Fibroblast of mammary gland (primary cell): ENCODE data around the gene DPH7.
A peak's percentile ranks its signal among the peaks of the same experiment; 100 is the strongest.
"Not testable (repeated sequence)": the region's sequence is repeated elsewhere in the genome, so short reads cannot be mapped to it uniquely, and the experiment has no call there.

Experiments
- DNase-seq: peaks from one replicate; pipeline ENCODE4 v3.0.0-alpha.2; 2010; ENCODE audit warnings: low read depth
- H3K4me3 ChIP-seq: 2 replicates; pipeline ENCODE4 v1.5.1; 2011; ENCODE audit warnings: low read depth, mild to moderate bottlenecking, low read length, moderate library complexity; ENCODE audit not compliant: control insufficient read depth
- CTCF ChIP-seq: conservative IDR thresholded peaks from 2 replicates; pipeline ENCODE4 v1.5.1; 2011; ENCODE audit warnings: low read depth, low read length, inconsistent platforms; ENCODE audit not compliant: control insufficient read depth, insufficient read depth

DPH7 gene

GRCh38 chr9:137578518-137579258 lies at the start of gene DPH7:
Gene DPH7 (minus strand): TSS chr9:137578925. CDS start chr9:137578777, 148 bp downstream.
- TF ChIP-seq CTCF = peak; percentile 55
- H3K4me3 ChIP-seq = peak within 1 kb of the TSS; percentile 72
- peak; percentile 85 for DNase-seq

GRCh38 chr9:137627406-137627805 lies 48.7 kb upstream of the DPH7 start:
- H3K4me3 ChIP-seq, DNase-seq: not testable (repeated sequence)

GRCh38 chr9:137626464-137626863 lies 47.7 kb upstream of the DPH7 start:
- no peak for DNase-seq
- TF ChIP-seq CTCF = no peak
- no peak overlapping the region for H3K4me3 ChIP-seq

GRCh38 chr9:137622211-137622610 lies 43.5 kb upstream of the DPH7 start:
- not testable (repeated sequence) for DNase-seq, H3K4me3 ChIP-seq

- no peak overlapping the region for H3K4me3 ChIP-seq
- peak; percentile 33 for DNase-seq
- TF ChIP-seq CTCF = peak; percentile 35
Measured at GRCh38 chr9:137621131-137621757, 42.5 kb upstream of the DPH7 start.

GRCh38 chr9:137620581-137620980 lies 41.9 kb upstream of the DPH7 start:
- no peak for TF ChIP-seq CTCF
- DNase-seq = no peak
- peak overlapping the region; percentile 86 for H3K4me3 ChIP-seq

- H3K4me3 ChIP-seq = peak overlapping the region; percentile 86
- DNase-seq = no peak
- TF ChIP-seq CTCF = no peak
Measured at GRCh38 chr9:137620048-137620405, 41.3 kb upstream of the DPH7 start.
